ENCODE results near the gene ITGB4. TPM values are rescaled to one million over a fixed set of nuclear protein-coding genes. Genes with fewer than 3 reads are reported as not detected.

Gene ITGB4
- total and polyA plus RNA-seq, 2 of the 13 experiments (the other 11 are each of a cell fraction or from before 2014, with no cell fraction given), result 6.9 to 14.5 TPM

DNA sequence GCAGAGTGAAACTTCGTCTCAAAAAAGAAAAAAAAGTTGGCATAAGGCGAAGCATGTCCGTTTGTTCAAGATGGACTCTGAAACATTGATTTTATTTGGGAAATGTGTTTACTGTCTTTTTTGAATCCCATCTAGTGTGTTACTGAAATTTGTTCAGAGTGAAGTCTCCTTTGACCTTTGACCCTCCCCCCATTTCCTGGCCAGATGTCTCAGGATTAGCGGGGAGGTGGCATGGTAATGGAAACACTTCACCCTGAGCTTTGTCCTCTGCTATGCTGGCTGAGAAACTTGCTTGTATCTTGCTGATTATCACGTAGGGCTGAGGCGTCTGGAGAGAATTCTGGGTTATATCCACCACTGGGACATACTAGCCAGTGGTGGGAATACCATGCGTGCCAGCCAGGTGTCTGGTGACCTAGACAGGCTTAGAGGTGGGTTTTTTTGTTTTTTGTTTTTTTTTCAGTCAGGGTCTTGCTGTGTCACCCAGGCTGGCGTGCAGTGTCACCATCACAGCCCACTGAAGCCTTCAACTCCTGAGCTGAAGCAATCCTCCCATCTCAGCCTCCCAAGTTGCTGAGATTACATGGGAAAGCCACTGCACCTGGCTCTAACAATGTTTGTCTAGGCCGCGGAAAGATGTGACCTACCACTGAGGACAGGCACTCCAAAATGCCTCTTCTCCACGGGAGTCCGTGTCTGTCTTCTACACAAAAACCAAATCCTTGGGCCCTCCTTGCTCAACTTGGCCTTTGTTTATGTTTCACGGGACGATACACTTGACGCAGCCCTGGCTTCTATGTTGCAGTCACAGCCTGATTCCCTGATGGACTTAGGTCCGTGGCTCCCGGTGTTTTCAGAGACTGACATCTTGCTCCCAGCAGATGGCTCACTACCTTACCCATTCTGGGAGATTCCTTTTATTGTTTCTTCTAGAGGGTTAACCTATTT lies 50.3 kb downstream of the ITGB4 start (continued):
- TF ChIP-seq TCF7 (IDR thresholded peaks at IDR 0.05; ENCODE audit: low read depth) (no peak), ZNF747 (CRISPR knock-in tag; IDR thresholded peaks at IDR 0.05; ENCODE audit: borderline replicate concordance) (peak; percentile 63; the same call in 1 of the 2 replicates), GATAD2A (CRISPR knock-in tag; IDR thresholded peaks at IDR 0.05) (peak; percentile 79), SAP130 (CRISPR knock-in tag; IDR thresholded peaks at IDR 0.05; ENCODE audit: low read depth) (peak; percentile 59), PITX1 (CRISPR knock-in tag; IDR thresholded peaks at IDR 0.05) (peak; percentile 23), NFKBIZ (CRISPR knock-in tag; IDR thresholded peaks at IDR 0.05) (no peak), NCOA1 (CRISPR knock-in tag; IDR thresholded peaks at IDR 0.05) (0 out of 2 replicates have a peak, but pooled peaks have one; percentile 33), ZMYM3 (CRISPR knock-in tag; IDR thresholded peaks at IDR 0.05) (peak; percentile 38; the same call in 1 of the 2 replicates), NR2F1 (CRISPR knock-in tag; IDR thresholded peaks at IDR 0.05) (peak; percentile 33 to 41; a peak in 2 of 4 replicates), FOXP1 (IDR thresholded peaks at IDR 0.05) (no peak), FOXP1 (CRISPR knock-in tag; IDR thresholded peaks at IDR 0.05) (peak; percentile 40; the same call in 1 of the 2 replicates), ZNF761 (CRISPR knock-in tag; conservative IDR thresholded peaks at IDR 0.05) (0 out of 2 replicates have a peak, but pooled peaks have one; percentile 42), ZNF709 (CRISPR knock-in tag; IDR thresholded peaks at IDR 0.05) (0 out of 2 replicates have a peak, but pooled peaks have one; percentile 18), MTA1 (CRISPR knock-in tag; IDR thresholded peaks at IDR 0.05; ENCODE audit: borderline replicate concordance) (peak; percentile 43; the same call in 1 of the 2 replicates), EP300 (IDR thresholded peaks at IDR 0.05; ENCODE audit: low read depth in 2 of 2, low read length in 2 of 2) (peak in 1 of 2 experiments; percentile 15; a peak in 1 of 4 replicates), EP300 (CRISPR knock-in tag; IDR thresholded peaks at IDR 0.05; ENCODE audit: borderline replicate concordance) (no peak), MXI1 (IDR thresholded peaks at IDR 0.05; ENCODE audit: borderline replicate concordance, low read depth, low read length) (no peak), ZSCAN31 (CRISPR knock-in tag; IDR thresholded peaks at IDR 0.05; ENCODE audit: low read depth) (0 out of 2 replicates have a peak, but pooled peaks have one; percentile 45)
- TF ChIP-seq, protein P1, sequence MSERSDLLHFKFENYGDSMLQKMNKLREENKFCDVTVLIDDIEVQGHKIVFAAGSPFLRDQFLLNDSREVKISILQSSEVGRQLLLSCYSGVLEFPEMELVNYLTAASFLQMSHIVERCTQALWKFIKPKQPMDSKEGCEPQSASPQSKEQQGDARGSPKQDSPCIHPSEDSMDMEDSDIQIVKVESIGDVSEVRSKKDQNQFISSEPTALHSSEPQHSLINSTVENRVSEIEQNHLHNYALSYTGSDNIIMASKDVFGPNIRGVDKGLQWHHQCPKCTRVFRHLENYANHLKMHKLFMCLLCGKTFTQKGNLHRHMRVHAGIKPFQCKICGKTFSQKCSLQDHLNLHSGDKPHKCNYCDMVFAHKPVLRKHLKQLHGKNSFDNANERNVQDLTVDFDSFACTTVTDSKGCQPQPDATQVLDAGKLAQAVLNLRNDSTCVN (CRISPR knock-in tag; IDR thresholded peaks at IDR 0.05; ENCODE audit: borderline replicate concordance), result peak; percentile 40; the same call in 1 of the 2 replicates
